A673 (cell line): ENCODE results near the gene AHDC1.

Source experiments
- CTCF ChIP-seq: fragments of 300-800, 200-600 bp; sonication (generic); conservative IDR thresholded peaks from 2 replicates; pipeline ENCODE4 v1.5.1; 2017; ENCODE audit warnings: low read depth, mild to moderate bottlenecking, antibody characterized with exemption, low read length, moderate library complexity, mixed read lengths
- EZH2 ChIP-seq: fragments of 200-600 bp; sonication (generic); IDR thresholded peaks from 2 replicates; pipeline ENCODE4 v1.6.1; 2017; ENCODE audit warnings: borderline replicate concordance, low read depth, mild to moderate bottlenecking, mixed read lengths, antibody characterized with exemption, low read length; ENCODE audit not compliant: poor library complexity, severe bottlenecking

DNA sequence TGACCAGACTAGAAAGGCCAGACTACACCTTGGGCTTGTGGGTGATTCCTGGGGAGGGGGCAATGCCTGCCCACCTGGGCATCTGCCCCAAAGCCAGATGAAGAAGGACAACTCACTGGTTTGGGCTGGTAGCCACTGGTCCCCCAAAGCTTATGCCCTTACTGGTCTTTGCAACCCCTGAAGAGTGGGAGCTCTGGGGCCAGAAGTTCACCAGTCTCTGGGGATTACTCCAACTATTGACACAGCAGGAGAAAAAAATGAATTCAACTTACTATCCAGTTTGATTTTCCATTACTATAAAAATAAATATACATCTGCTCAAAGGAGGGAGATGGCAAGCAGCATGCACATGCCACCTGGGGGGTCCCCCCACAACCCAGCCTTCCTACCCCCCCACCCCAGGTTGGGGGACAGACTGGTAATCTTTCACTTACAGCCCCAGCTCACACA lies 2.6 kb downstream of the AHDC1 start:
- TF ChIP-seq EZH2 (no peak), CTCF (no peak)
